ENCODE results near the gene PTPRH. TPM values are rescaled to one million over a fixed set of nuclear protein-coding genes. Genes with fewer than 3 reads are reported as not detected.

The PTPRH gene
- total and polyA plus RNA-seq, 9 of the 15 experiments (the other 6 are each of a cell fraction or from before 2014, with no cell fraction given) = 0.87 to 34.3 (median 22.7) TPM

- no peak for TF ChIP-seq HNRNPK (IDR thresholded peaks at IDR 0.05; ENCODE audit: low read depth, low read length, poor library complexity, severe bottlenecking)
- TF ChIP-seq ZKSCAN3 (CRISPR knock-in tag; IDR thresholded peaks at IDR 0.05) = no peak
- no peak for TF ChIP-seq BCOR (IDR thresholded peaks at IDR 0.05)
- TF ChIP-seq SMARCB1 (IDR thresholded peaks at IDR 0.05; ENCODE audit: insufficient read length, low read depth) = no peak
- no peak for TF ChIP-seq RNF2 (IDR thresholded peaks at IDR 0.05)
- TF ChIP-seq ZNF224 (CRISPR knock-in tag; IDR thresholded peaks at IDR 0.05) = no peak
- peak; percentile 97 for TF ChIP-seq MBD2 (IDR thresholded peaks at IDR 0.05; ENCODE audit: borderline replicate concordance, low read depth)
- no peak for TF ChIP-seq EZH2 (IDR thresholded peaks at IDR 0.05; ENCODE audit: borderline replicate concordance, low read depth, low read length)
- TF ChIP-seq MED1 (CRISPR knock-in tag; IDR thresholded peaks at IDR 0.05; ENCODE audit: borderline replicate concordance) = no peak
- peak; percentile 100 for TF ChIP-seq ATF7 (IDR thresholded peaks at IDR 0.05)
- TF ChIP-seq PCBP1 (IDR thresholded peaks at IDR 0.05; ENCODE audit: low read depth, low read length, poor library complexity, severe bottlenecking) = no peak
- TF ChIP-seq ZNF24 (IDR thresholded peaks at IDR 0.05) = no peak
- TF ChIP-seq MLLT1 (IDR thresholded peaks at IDR 0.05) = no peak
- TF ChIP-seq PRDM10 (IDR thresholded peaks at IDR 0.05; ENCODE audit: partially characterized antibody) = peak; percentile 100
- peak; percentile 96 for TF ChIP-seq TCF7L2 (IDR thresholded peaks at IDR 0.05; ENCODE audit: low read depth, low read length)
- peak; percentile 79 for TF ChIP-seq HNRNPLL (IDR thresholded peaks at IDR 0.05; ENCODE audit: low read depth, low read length, poor library complexity, severe bottlenecking)
- TF ChIP-seq NFE2 (IDR thresholded peaks at IDR 0.05; ENCODE audit: low read depth) = no peak
- TF ChIP-seq NR1H2 (CRISPR knock-in tag; IDR thresholded peaks at IDR 0.05) = no peak
- TF ChIP-seq ATF6 (CRISPR knock-in tag; IDR thresholded peaks at IDR 0.05) = no peak
- TF ChIP-seq MCM5 (IDR thresholded peaks at IDR 0.05; ENCODE audit: low read depth) = no peak
Observed at GRCh38 chr19:55166530-55167268, 42.6 kb downstream of the PTPRH start, which contains the start of gene DNAAF3 (continued).

Data from K562 (cell line).